ENCODE data around the gene THAP3. TPM values are rescaled to one million over a fixed set of nuclear protein-coding genes. Genes with fewer than 3 reads are reported as not detected.
A peak's percentile ranks its signal among the peaks of the same experiment; 100 is the strongest.

THAP3 gene
- total RNA-seq, 1 experiment from 2014 or later: 54.6 TPM

DNA sequence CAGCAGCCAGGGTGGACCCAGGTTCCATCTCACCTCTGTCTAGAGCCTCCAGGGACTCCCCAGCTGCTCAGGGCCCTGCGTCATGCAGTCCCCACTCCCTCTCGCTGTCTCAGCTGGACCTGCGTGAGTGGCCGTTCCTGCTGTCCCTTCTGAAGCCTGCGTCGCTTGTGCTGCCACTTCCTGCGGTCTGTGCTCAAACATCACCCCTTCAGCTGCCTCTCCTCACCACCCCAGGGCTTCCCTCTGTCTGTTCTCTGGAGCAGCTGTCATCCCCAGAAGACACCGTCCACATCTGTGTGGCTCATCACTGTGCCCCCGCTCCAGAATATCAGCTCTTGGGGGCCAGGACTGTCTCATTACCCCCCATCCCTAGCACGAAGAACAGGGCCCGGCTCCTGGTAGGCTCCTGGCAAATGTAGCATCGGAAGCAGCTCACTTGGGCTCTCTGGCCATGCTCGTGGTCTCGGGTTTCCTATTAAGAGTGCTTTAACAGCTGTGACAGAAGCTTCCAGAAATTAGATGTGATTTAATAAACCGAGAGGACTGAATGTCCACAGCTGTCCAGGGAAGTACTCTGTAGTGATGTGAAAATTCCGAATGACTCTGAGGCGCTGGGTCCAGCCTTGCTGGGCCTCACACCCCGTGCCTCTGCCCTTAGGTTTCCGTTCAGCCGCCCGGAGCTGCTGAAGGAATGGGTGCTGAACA is 3.3 kb downstream of the THAP3 start:
- 0 out of 2 replicates have a peak, but pooled peaks cover 3% of the 10 kb centered on the region for H4K20me1 ChIP-seq (ENCODE audit: low read length)
- no peak overlapping the region for H3K9ac ChIP-seq (ENCODE audit: low read length)
- ChIA-PET CTCF (no interaction called here), POLR2A (ENCODE audit: unreplicated experiment) (no interaction called here)
- H3K36me3 ChIP-seq (ENCODE audit: low read depth, low read length): peaks cover 27% of the 10 kb centered on the region
- peaks cover 5% of the 10 kb centered on the region for H3F3A ChIP-seq (ENCODE audit: low read length, unreplicated experiment)
- H3K9me3 ChIP-seq (ENCODE audit: low read length): no peaks in the 10 kb centered on the region
- H3K27me3 ChIP-seq (ENCODE audit: low read length): no peaks in the 10 kb centered on the region
- intact Hi-C loops (cut with micrococcal nuclease): loop anchor here (5.0 kb wide), 1 partner anchor 141 kb away; no protein-coding TSS in a partner anchor
- peaks cover 33% of the 10 kb centered on the region for H3K79me2 ChIP-seq (ENCODE audit: low read length)
- no peak overlapping the region for H3K4me2 ChIP-seq (ENCODE audit: low read length)
- H2AFZ ChIP-seq (ENCODE audit: low read length): no peak overlapping the region
- DNase-seq: no peak
- no peak overlapping the region for H3K4me3 ChIP-seq (ENCODE audit: low read length)
- no peak overlapping the region for H3K27ac ChIP-seq (ENCODE audit: low read length)
- BruUV-seq (replicated peaks): TSS peak; percentile 0
- no peak for TF ChIP-seq EZH2 (IDR thresholded peaks at IDR 0.05; ENCODE audit: low read length, unreplicated experiment)
- H3K9me2 ChIP-seq (replicated peaks; ENCODE audit: low read length): no peaks in the 10 kb centered on the region
- H3K4me1 ChIP-seq (ENCODE audit: insufficient read depth, low read length): peaks cover 13% of the 10 kb centered on the region
- no peak for ATAC-seq

DNA sequence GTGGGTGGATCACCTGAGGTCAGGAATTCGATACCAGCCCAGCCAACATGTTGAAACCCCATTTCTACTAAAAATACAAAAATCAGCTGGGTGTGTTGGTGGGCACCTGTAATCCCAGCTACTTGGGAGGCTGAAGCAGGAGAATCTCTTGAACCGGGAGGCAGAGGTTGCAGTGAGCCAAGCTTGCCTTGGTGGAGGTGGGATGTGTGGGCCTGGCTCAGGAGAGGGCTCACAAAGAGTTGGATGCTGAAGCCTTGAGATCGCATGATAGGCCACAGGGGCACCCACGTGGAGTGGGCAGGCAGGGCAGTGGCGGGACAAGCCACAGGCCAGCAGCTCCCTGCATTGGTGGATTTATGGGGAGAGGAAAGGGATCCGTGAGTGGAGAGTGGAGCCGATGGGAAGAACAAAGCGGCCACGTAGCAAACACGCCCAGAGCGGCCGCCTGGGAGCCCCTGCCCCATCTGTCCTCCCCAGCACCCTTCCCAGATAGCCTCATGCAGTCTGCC is 4.4 kb downstream of the THAP3 start:
- Histone ChIP-seq H3K4me1 (ENCODE audit: insufficient read depth, low read length) (peaks cover 13% of the 10 kb centered on the region), H3K4me3 (ENCODE audit: low read length) (no peak overlapping the region), H3K27me3 (ENCODE audit: low read length) (no peaks in the 10 kb centered on the region), H4K20me1 (ENCODE audit: low read length) (0 out of 2 replicates have a peak, but pooled peaks cover 3% of the 10 kb centered on the region), H3K27ac (ENCODE audit: low read length) (no peak overlapping the region), H3K4me2 (ENCODE audit: low read length) (no peak overlapping the region), H3K79me2 (ENCODE audit: low read length) (peaks cover 31% of the 10 kb centered on the region), H3K9ac (ENCODE audit: low read length) (no peak overlapping the region), H3K9me3 (ENCODE audit: low read length) (no peaks in the 10 kb centered on the region), H2AFZ (ENCODE audit: low read length) (no peak overlapping the region), H3F3A (ENCODE audit: low read length, unreplicated experiment) (peaks cover 6% of the 10 kb centered on the region), H3K36me3 (ENCODE audit: low read depth, low read length) (peaks cover 29% of the 10 kb centered on the region), H3K9me2 (replicated peaks; ENCODE audit: low read length) (no peaks in the 10 kb centered on the region)
- no peak for ATAC-seq
- DNase-seq: no peak
- CTCF ChIA-PET: no interaction called here
- intact Hi-C loops (cut with micrococcal nuclease): loop anchor here (5.0 kb wide), 1 partner anchor 142 kb away; no protein-coding TSS in a partner anchor
- no TSS peak for BruUV-seq (replicated peaks)
- POLR2A ChIA-PET (ENCODE audit: unreplicated experiment): no interaction called here
- TF ChIP-seq EZH2 (IDR thresholded peaks at IDR 0.05; ENCODE audit: low read length, unreplicated experiment) (no peak), EZH2phosphoT487 (IDR thresholded peaks at IDR 0.05; ENCODE audit: borderline replicate concordance, low read length) (no peak)
- TF ChIP-seq, protein P1, sequence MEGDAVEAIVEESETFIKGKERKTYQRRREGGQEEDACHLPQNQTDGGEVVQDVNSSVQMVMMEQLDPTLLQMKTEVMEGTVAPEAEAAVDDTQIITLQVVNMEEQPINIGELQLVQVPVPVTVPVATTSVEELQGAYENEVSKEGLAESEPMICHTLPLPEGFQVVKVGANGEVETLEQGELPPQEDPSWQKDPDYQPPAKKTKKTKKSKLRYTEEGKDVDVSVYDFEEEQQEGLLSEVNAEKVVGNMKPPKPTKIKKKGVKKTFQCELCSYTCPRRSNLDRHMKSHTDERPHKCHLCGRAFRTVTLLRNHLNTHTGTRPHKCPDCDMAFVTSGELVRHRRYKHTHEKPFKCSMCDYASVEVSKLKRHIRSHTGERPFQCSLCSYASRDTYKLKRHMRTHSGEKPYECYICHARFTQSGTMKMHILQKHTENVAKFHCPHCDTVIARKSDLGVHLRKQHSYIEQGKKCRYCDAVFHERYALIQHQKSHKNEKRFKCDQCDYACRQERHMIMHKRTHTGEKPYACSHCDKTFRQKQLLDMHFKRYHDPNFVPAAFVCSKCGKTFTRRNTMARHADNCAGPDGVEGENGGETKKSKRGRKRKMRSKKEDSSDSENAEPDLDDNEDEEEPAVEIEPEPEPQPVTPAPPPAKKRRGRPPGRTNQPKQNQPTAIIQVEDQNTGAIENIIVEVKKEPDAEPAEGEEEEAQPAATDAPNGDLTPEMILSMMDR (conservative IDR thresholded peaks at IDR 0.05; ENCODE audit: low read depth, low read length): no peak

DNA sequence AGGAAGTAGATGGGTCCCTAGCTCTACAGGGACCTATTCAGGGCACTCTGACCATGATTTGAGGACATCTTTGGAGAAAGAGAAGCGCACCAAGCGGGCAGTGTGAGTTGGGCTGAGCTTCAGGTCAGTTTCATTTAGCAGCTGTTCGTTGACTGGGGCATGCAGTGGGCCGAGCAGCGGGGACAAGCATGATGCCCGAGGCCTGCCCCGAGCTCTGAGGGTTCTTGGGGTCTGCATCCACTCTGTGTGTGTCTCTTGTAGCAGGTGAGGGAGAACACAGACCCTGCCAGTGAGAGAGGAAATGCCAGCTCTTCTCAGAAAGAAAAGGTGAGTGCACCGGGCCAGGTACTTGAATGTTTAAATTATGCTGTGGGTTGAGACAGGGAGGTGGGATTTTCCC is 5.4 kb downstream of the THAP3 start:
- Histone ChIP-seq H3K27ac (ENCODE audit: low read length) (no peak overlapping the region), H3K4me2 (ENCODE audit: low read length) (no peak overlapping the region), H2AFZ (ENCODE audit: low read length) (no peak overlapping the region), H3K27me3 (ENCODE audit: low read length) (no peaks in the 10 kb centered on the region), H3K9ac (ENCODE audit: low read length) (no peak overlapping the region), H3K4me1 (ENCODE audit: insufficient read depth, low read length) (peaks cover 8% of the 10 kb centered on the region), H4K20me1 (ENCODE audit: low read length) (0 out of 2 replicates have a peak, but pooled peaks cover 3% of the 10 kb centered on the region), H3K4me3 (ENCODE audit: low read length) (no peak overlapping the region), H3K79me2 (ENCODE audit: low read length) (peaks cover 30% of the 10 kb centered on the region), H3F3A (ENCODE audit: low read length, unreplicated experiment) (peaks cover 4% of the 10 kb centered on the region), H3K9me2 (replicated peaks; ENCODE audit: low read length) (no peaks in the 10 kb centered on the region), H3K9me3 (ENCODE audit: low read length) (no peaks in the 10 kb centered on the region), H3K36me3 (ENCODE audit: low read depth, low read length) (peaks cover 37% of the 10 kb centered on the region)
- ChIA-PET POLR2A (ENCODE audit: unreplicated experiment) (no interaction called here), CTCF (no interaction called here)
- TF ChIP-seq EZH2 (IDR thresholded peaks at IDR 0.05; ENCODE audit: low read length, unreplicated experiment): no peak
- intact Hi-C loops (cut with micrococcal nuclease): no loop called here
- ATAC-seq (no peak), DNase-seq (no peak)
- BruUV-seq (replicated peaks): no TSS peak
